HUES6 (cell line): ENCODE results near the gene OGFR.
A peak's percentile ranks its signal among the peaks of the same experiment; 100 is the strongest.

Source experiments
- H3K27ac ChIP-seq: 2 replicates; pipeline ENCODE4 v1.7.0; 2013; ENCODE audit warnings: low read depth, mild to moderate bottlenecking, low read length, inconsistent platforms
- H3K27me3 ChIP-seq: 2 replicates; pipeline ENCODE4 v1.6.1; 2013; ENCODE audit warnings: low read length; ENCODE audit not compliant: control insufficient read depth, insufficient read depth
- H3K36me3 ChIP-seq: 2 replicates; pipeline ENCODE4 v1.6.1; 2013; ENCODE audit warnings: low read length; ENCODE audit not compliant: control insufficient read depth, insufficient read depth
- H3K4me1 ChIP-seq: 2 replicates; pipeline ENCODE4 v1.6.1; 2013; ENCODE audit warnings: low read length; ENCODE audit not compliant: control insufficient read depth, insufficient read depth
- H3K4me3 ChIP-seq: 2 replicates; pipeline ENCODE4 v1.5.1; 2013; ENCODE audit warnings: low read depth, low read length
- H3K9ac ChIP-seq: one replicate; pipeline ENCODE4 v1.6.1; 2013; ENCODE audit warnings: mild to moderate bottlenecking, low read length
- H3K9me3 ChIP-seq: 2 replicates; pipeline ENCODE4 v1.6.1; 2013; ENCODE audit warnings: low read depth, low read length; ENCODE audit not compliant: control insufficient read depth, insufficient read depth

Gene OGFR

DNA sequence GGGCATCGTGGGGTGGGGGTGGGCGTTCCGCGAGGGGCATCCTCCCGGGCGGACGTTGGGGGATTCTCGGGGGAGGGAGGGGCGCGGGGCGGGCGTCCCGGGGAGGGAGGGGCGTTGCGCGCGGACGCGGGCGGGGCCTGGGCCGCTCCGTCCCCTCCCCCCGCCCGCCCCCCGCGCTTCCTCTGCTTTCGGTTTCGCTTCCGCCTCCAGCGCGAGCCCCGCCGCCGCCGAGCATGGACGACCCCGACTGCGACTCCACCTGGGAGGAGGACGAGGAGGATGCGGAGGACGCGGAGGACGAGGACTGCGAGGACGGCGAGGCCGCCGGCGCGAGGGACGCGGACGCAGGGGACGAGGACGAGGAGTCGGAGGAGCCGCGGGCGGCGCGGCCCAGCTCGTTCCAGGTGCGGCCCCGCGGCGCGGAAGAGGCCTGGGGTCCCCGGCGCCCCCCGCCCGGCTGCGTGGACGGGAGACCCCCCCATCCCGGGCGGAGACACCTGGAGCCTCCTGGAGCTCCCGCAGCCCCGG, at the start of gene OGFR:
Gene OGFR, plus strand, starts transcription at position 209 of the 528 bp plus-strand sequence. Its CDS starts 25 bp downstream, at position 234.
- Histone ChIP-seq H3K9ac (peak within 1 kb of the TSS; percentile 32), H3K4me1 (peaks cover 11% of the 10 kb centered on the region), H3K27ac (no peak within 1 kb of the TSS), H3K36me3 (peaks cover 28% of the 10 kb centered on the region), H3K27me3 (no peaks in the 10 kb centered on the region), H3K9me3 (no peaks in the 10 kb centered on the region), H3K4me3 (peak within 1 kb of the TSS; percentile 81)

DNA sequence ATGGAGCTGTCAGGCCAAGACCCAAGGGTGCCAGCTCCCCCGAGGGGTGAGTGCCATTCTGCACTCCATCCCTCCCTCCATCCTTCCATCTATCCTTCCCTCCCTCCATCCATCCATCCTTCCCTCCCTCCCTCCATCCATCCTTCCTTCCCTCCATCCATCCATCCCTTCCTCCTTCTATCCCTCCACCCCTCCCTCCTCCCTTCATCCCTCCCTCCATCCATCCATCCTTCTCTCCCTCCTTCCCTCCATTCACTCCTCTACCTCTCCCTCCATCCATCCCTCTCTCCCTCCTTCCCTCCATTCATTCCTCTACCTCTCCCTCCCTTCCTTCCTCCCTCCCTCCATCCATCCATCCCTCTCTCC, 49.7 kb upstream of the OGFR start:
- H3K9ac ChIP-seq: no peak overlapping the region
- no peaks in the 10 kb centered on the region for H3K36me3 ChIP-seq
- no peaks in the 10 kb centered on the region for H3K9me3 ChIP-seq
- H3K27me3 ChIP-seq: peaks cover 16% of the 10 kb centered on the region; the same call in 1 of the 2 replicates
- no peak overlapping the region for H3K4me3 ChIP-seq
- no peak overlapping the region for H3K27ac ChIP-seq
- peaks cover 12% of the 10 kb centered on the region for H3K4me1 ChIP-seq

DNA sequence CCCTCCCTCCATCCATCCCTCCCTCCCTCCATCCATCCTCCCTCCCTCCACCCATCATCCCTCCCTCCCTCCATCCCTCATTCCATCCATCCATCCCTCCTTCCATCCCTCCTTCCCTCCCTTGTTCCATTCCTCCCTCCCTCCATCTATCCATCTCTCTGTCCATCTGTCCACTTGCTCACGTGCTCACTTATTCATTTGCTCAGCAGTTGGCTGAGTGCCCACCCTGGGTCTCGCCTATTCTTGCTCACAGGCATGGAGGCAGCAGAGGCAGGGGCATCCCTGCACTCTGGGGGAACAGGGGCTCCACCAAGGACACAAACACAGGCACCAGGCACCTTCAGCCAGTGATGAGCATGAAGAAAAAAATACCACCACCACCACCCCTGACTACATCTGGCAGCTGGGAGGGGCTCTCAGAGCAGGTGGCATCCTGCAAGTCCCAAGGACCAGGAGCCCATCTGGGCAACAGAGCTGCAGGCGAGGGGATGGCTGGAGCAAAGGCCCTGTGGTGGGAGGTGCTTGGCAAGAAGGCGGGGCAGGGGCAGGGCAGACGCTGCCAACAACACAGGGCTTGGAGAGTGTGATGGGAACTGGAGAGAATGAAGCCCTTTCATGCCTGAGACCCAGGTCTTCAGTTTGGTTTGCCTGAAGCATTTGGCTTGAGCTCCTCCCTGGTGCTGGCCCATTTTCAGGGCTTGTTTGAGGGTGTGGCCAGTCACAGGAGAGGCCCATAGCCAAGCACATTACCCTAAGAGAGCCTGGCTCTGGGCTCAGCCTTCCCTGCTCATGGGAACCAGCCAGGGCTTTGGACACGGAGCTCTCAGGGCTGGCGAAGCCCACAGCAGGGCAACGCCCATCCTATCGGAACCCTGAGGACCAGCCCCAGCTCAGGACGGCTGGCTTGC, 48.6 kb upstream of the OGFR start:
- H3K4me3 ChIP-seq: no peak overlapping the region
- H3K27me3 ChIP-seq: peaks cover 16% of the 10 kb centered on the region; the same call in 1 of the 2 replicates
- no peak overlapping the region for H3K9ac ChIP-seq
- H3K4me1 ChIP-seq: peaks cover 19% of the 10 kb centered on the region
- H3K36me3 ChIP-seq: no peaks in the 10 kb centered on the region
- H3K9me3 ChIP-seq: no peaks in the 10 kb centered on the region
- H3K27ac ChIP-seq: no peak overlapping the region

DNA sequence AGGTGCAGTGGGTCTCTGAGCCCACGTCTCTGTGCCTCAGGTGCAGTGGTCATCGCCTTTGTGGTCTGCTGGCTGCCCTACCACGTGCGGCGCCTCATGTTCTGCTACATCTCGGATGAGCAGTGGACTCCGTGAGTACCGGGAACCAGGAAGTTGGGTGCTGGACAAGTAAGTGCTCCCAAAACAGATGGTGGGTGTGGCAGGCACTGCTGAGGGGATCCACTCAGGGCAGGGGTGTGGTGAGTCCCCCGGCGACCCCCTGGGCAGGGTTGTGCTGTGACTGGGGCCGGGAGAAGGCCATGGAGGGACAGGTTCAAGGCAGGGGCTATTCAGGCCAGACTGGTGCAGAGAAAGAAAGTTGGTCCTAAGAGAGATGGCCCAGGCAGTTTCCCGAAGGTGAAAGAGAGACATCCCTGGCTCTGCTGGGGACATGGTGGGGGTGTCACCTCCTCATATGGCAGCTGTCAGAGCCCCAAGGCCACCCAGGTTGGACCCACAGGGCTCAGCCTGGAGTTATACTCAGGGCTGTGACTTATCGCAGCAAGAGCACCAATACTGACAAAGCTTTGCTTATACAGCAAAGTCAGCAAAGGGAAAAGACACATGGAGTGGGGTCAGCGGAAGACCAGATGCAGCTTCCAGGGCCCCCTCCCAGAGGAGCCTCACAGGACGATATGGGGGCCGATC, 46.3 kb upstream of the OGFR start:
- H3K9me3 ChIP-seq: no peaks in the 10 kb centered on the region
- no peak overlapping the region for H3K9ac ChIP-seq
- H3K27me3 ChIP-seq: peaks cover 16% of the 10 kb centered on the region; the same call in 1 of the 2 replicates
- H3K4me3 ChIP-seq: no peak overlapping the region
- H3K27ac ChIP-seq: no peak overlapping the region
- peaks cover 9% of the 10 kb centered on the region; the same call in 1 of the 2 replicates for H3K4me1 ChIP-seq
- H3K36me3 ChIP-seq: no peaks in the 10 kb centered on the region

- Histone ChIP-seq H3K27ac (no peak overlapping the region), H3K9ac (no peak overlapping the region)
These were observed 44.6 kb upstream of the OGFR start for GRCh38 chr20:62759981-62760431.

DNA sequence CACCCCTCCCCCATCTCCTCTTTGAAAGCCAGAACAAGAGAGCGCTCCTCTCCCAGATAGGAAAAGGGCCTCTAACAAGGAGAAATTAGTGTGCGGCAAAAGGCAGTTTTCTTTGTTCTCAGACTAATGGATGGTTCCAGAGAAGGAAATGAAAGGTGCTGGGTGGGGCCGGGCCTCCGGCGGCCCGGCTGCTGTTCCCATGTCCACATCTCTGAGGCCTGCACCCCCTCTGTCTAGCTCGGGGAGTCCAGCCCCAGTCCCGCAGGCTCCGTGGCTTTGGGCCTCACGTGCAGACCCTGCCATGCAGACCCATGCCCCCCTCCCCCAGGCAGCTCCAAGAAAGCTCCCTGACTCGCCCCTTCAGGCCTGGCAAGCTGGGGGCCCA, 44.2 kb upstream of the OGFR start:
- no peaks in the 10 kb centered on the region for H3K9me3 ChIP-seq
- H3K4me1 ChIP-seq: peaks cover 9% of the 10 kb centered on the region; the same call in 1 of the 2 replicates
- no peak overlapping the region for H3K4me3 ChIP-seq
- no peaks in the 10 kb centered on the region for H3K36me3 ChIP-seq
- no peak overlapping the region for H3K9ac ChIP-seq
- peak overlapping the region; percentile 41; the same call in 1 of the 2 replicates for H3K27ac ChIP-seq
- peaks cover 16% of the 10 kb centered on the region; the same call in 1 of the 2 replicates for H3K27me3 ChIP-seq

More at GRCh38 chr20:62759981-62760431, 44.6 kb upstream of the OGFR start:
- Histone ChIP-seq H3K4me1 (peaks cover 9% of the 10 kb centered on the region; the same call in 1 of the 2 replicates), H3K4me3 (no peak overlapping the region), H3K9me3 (no peaks in the 10 kb centered on the region), H3K27me3 (peaks cover 16% of the 10 kb centered on the region; the same call in 1 of the 2 replicates), H3K36me3 (no peaks in the 10 kb centered on the region)

DNA sequence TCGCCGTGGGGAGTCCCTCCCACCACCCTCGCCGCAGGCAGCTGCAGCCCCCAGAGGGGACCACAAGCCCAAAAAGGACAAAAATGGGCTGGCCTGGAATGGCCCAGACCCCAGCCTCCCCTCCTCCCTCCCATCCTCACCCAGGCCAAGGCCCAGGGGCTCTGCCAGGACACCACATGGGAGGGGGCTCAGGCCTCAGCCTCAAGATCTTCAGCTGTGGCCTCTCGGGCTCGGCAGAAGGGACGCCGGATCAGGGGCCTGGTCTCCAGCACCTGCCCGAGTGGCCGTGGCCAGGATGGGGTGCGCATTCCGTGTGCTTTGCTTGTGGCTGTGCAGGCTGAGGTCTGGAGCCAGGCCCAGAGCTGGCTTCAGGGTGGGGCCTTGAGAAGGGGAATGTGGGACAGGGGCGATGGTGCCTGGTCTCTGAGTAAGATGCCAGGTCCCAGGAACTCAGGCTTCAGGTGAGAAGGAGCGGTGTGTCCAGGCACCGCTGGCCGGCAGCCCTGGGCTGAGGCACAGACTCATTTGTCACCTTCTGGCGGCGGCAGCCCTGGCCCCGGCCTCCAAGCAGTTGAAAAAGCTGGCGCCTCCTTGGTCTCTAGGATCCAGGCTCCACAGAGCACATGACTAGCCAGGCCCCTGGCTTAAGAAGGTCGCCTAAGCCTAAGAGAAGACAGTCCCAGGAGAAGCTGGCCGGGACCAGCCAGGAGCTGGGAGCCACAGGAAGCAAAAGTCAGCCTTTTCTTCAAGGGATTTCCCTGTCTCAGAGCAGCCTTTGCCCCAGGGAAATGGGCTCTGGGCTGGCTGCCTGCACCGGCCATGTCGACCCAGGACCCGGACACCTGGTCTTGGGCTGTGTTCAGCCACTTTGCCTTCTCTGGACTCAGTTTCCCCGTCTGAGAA, 43.5 kb upstream of the OGFR start:
- Histone ChIP-seq H3K4me1 (peaks cover 9% of the 10 kb centered on the region; the same call in 1 of the 2 replicates), H3K9me3 (no peaks in the 10 kb centered on the region), H3K9ac (no peak overlapping the region), H3K36me3 (no peaks in the 10 kb centered on the region), H3K4me3 (no peak overlapping the region), H3K27me3 (peaks cover 12% of the 10 kb centered on the region; the same call in 1 of the 2 replicates), H3K27ac (peak overlapping the region; percentile 41; the same call in 1 of the 2 replicates)

- Histone ChIP-seq H3K27me3 (peaks cover 6% of the 10 kb centered on the region; the same call in 1 of the 2 replicates), H3K4me1 (peaks cover 9% of the 10 kb centered on the region; the same call in 1 of the 2 replicates), H3K9me3 (no peaks in the 10 kb centered on the region), H3K27ac (no peak overlapping the region), H3K4me3 (no peak overlapping the region), H3K36me3 (no peaks in the 10 kb centered on the region), H3K9ac (no peak overlapping the region)
These were observed 42.9 kb upstream of the OGFR start for GRCh38 chr20:62761759-62762131.

- H3K27ac ChIP-seq: no peak overlapping the region
- H3K4me3 ChIP-seq: no peak overlapping the region
- peaks cover 9% of the 10 kb centered on the region; the same call in 1 of the 2 replicates for H3K4me1 ChIP-seq
- H3K27me3 ChIP-seq: 0 out of 2 replicates have a peak, but pooled peaks cover 3% of the 10 kb centered on the region
- H3K9ac ChIP-seq: no peak overlapping the region
- H3K36me3 ChIP-seq: no peaks in the 10 kb centered on the region
- no peaks in the 10 kb centered on the region for H3K9me3 ChIP-seq
These were observed 42.3 kb upstream of the OGFR start for GRCh38 chr20:62762376-62762775.

DNA sequence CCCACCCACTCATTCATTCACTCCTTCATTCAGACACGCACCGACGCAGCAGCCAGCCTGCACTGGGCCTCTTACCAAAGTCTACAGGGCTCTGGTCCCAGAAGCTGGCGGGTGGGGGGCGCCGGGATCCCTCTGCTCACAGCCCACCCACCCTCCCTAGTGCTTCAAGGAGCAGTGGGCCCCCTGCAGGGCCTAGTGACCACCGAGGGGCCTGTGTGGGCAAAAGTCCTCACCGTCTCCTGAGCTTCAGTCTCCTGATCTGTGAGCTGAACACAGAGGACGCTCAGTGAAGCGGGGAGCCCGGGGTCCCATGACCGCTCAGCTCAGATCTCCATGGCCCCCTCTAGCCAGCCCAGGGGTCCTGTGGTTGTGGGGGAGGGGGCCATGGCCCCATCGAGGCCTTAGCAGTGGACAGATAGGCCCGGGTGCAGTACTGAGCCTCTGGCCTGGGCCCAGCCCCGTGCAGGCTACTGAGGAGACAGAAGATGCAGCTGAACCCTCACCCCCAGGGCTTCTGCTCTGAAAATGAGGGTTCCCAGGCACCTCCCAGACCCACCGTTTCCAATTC, 41.8 kb upstream of the OGFR start:
- Histone ChIP-seq H3K4me3 (no peak overlapping the region), H3K9me3 (no peaks in the 10 kb centered on the region), H3K9ac (no peak overlapping the region), H3K27me3 (no peaks in the 10 kb centered on the region), H3K4me1 (peaks cover 9% of the 10 kb centered on the region; the same call in 1 of the 2 replicates), H3K36me3 (no peaks in the 10 kb centered on the region), H3K27ac (no peak overlapping the region)
